ENCODE measurements around the gene C1QL4. TPM values are rescaled to one million over a fixed set of nuclear protein-coding genes. Genes with fewer than 3 reads are reported as not detected.

Gene C1QL4
- total RNA-seq, 3 donors from 2014 or later = 0.33 to 0.44 TPM; not detected in 1

DNA sequence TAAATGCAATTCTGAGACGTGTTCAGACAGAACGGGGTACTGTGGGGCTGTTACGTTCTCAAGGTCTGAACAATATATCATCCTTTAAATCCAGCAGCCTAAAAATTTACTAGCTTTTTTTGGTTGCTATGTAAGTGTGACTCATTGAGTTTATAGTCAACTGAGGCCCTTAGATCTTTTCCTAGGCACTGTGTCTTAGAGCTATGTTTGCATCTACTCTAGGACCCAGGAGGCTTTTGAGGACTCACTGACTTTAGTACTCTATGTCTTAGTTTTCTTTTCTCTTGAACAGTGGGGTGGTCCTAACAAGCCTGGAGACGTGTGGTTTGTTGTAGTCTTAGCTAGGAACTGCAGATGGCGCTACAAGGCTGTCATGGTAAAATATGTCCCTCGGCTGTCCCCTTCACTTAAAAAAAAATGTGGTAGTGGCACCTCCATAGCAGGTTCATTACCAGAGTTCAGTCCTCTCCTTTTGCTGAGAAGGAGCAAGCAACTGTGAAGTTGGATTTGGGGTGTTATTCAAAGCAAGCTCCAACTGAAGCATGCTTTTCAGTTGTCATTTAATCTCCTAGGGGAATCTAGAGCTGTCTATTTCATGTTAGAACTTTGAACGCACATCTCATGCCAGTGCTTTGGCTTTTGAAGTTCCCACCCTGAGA is 21.6 kb upstream of the C1QL4 start:
- Histone ChIP-seq H3K36me3 (no peaks in the 10 kb centered on the region), H3K9me3 (no peaks in the 10 kb centered on the region), H3K4me3 (no peak overlapping the region), H3K27ac (no peak overlapping the region), H3K4me1 (no peaks in the 10 kb centered on the region), H3K27me3 (no peaks in the 10 kb centered on the region)
- intact Hi-C loops (cut with DNase I; ENCODE audit: low total_unique reads) = no loop called here
- no peak for DNase-seq (ENCODE audit: low spot score in 2 of 2)
- TF ChIP-seq, protein P1, sequence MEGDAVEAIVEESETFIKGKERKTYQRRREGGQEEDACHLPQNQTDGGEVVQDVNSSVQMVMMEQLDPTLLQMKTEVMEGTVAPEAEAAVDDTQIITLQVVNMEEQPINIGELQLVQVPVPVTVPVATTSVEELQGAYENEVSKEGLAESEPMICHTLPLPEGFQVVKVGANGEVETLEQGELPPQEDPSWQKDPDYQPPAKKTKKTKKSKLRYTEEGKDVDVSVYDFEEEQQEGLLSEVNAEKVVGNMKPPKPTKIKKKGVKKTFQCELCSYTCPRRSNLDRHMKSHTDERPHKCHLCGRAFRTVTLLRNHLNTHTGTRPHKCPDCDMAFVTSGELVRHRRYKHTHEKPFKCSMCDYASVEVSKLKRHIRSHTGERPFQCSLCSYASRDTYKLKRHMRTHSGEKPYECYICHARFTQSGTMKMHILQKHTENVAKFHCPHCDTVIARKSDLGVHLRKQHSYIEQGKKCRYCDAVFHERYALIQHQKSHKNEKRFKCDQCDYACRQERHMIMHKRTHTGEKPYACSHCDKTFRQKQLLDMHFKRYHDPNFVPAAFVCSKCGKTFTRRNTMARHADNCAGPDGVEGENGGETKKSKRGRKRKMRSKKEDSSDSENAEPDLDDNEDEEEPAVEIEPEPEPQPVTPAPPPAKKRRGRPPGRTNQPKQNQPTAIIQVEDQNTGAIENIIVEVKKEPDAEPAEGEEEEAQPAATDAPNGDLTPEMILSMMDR (IDR thresholded peaks at IDR 0.05) = peak; percentile 13 to 73 (median 73)
- no peak for TF ChIP-seq POLR2A (IDR thresholded peaks at IDR 0.05)
- TF ChIP-seq POLR2AphosphoS5 (IDR thresholded peaks at IDR 0.05) = no peak

DNA sequence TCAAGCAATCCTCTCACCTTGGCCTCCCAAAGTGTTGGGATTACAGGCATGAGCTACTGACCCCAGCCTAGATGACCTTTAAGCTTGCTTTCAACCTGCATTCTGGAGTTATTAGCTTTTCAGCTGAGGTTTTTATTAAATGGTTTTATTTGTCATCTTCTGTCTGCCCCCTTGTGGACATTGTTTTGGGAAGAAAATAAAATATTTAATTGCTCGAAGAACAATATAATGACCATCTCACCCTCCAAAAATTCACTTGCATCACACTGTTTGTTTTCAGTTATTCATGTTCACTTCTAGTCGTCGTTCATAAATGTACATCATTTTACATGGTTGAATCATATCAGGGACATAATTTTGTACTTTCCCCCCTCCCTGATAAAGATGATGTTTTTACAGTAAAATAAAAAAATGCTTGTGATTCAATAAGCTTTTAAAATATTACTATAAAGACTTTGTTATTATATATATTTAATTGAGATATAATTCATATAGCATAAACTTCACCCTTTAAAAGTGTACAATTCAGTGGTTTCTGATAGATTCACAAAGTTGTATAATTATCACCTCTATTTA is 20.2 kb upstream of the C1QL4 start:
- no peak for TF ChIP-seq POLR2A (IDR thresholded peaks at IDR 0.05)
- TF ChIP-seq, protein P1 (IDR thresholded peaks at IDR 0.05) = peak; percentile 21 to 36 (median 27)
- H3K27me3 ChIP-seq = no peaks in the 10 kb centered on the region
- H3K4me3 ChIP-seq = no peak overlapping the region
- no peaks in the 10 kb centered on the region for H3K36me3 ChIP-seq
- H3K9me3 ChIP-seq = no peaks in the 10 kb centered on the region
- intact Hi-C loops (cut with DNase I; ENCODE audit: low total_unique reads) = no loop called here
- H3K27ac ChIP-seq = no peak overlapping the region
- H3K4me1 ChIP-seq = no peaks in the 10 kb centered on the region
- no peak for DNase-seq (ENCODE audit: low spot score in 2 of 2)

DNA sequence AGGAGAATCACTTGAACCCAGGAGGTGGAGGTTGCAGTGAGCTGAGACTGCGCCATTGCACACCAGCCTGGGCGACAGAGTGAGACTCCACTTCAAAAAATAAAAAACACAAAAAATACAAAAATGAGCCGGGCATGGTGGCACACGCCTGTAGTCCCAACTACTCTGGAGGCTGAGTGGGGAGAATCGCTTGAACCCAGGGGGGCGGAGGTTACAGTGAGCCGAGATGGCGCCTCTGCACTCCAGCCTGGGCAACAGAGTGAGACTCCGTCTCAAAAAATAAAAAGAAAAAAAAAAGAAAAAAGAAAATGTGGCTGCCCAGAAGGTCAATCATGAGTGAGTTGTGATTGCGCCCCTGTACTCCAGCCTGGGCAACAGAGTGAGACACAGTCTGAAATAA is 18.9 kb upstream of the C1QL4 start:
- TF ChIP-seq POLR2A (IDR thresholded peaks at IDR 0.05) (no peak), POLR2AphosphoS5 (IDR thresholded peaks at IDR 0.05) (no peak)
- TF ChIP-seq, protein P1 (IDR thresholded peaks at IDR 0.05) = no peak
- Histone ChIP-seq H3K9me3 (no peaks in the 10 kb centered on the region), H3K27me3 (no peaks in the 10 kb centered on the region), H3K4me1 (no peaks in the 10 kb centered on the region), H3K36me3 (no peaks in the 10 kb centered on the region), H3K27ac (no peak overlapping the region), H3K4me3 (no peak overlapping the region)
- intact Hi-C loops (cut with DNase I; ENCODE audit: low total_unique reads) = no loop called here
- no peak for DNase-seq (ENCODE audit: low spot score in 2 of 2)

DNA sequence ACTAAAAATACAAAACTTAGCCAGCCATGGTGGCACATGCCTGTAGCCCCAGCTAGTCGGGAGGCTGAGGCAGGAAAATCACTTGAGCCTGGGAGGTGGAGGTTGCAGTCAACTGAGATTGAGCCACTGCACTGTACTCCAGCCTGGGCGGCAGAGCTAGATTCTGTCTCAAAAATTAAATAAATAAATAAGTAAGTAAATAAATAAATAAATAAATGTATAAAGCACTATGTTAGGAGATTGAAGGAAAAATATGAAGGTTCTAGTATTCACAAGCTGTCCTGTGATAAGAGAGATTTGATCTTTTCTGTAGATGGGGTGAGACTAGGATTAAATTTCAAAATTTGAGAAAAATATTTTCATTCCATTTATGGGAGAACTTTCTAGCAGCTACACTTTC is 15.4 kb upstream of the C1QL4 start:
- H3K9me3 ChIP-seq = no peaks in the 10 kb centered on the region
- H3K27me3 ChIP-seq = peaks cover 0 to 9% of the 10 kb centered on the region in 2 donors
- no peak overlapping the region for H3K4me3 ChIP-seq
- TF ChIP-seq POLR2A (IDR thresholded peaks at IDR 0.05) (no peak), POLR2AphosphoS5 (IDR thresholded peaks at IDR 0.05) (no peak)
- TF ChIP-seq, protein P1 (IDR thresholded peaks at IDR 0.05) = no peak
- no peak for DNase-seq (ENCODE audit: low spot score in 2 of 2)
- no peak overlapping the region for H3K27ac ChIP-seq
- intact Hi-C loops (cut with DNase I; ENCODE audit: low total_unique reads) = no loop called here
- no peaks in the 10 kb centered on the region for H3K36me3 ChIP-seq
- H3K4me1 ChIP-seq = peaks cover 2 to 8% of the 10 kb centered on the region in 2 donors

DNA sequence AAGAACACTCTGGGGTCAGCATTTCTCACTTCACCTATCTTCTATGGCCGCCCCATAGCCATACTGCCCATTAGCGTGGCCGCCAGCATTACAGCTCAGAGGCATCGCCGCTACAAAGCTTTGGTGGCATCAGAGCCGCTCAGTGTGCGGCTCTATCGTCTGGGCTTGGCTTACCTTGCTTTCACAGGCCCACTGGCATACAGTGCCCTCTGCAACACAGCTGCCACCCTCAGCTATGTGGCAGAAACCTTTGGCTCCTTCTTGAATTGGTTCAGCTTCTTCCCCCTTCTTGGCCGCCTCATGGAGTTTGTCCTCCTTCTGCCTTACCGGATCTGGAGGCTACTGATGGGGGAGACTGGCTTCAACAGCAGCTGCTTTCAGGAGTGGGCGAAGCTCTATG is 12.3 kb upstream of the C1QL4 start:
- Histone ChIP-seq H3K9me3 (no peaks in the 10 kb centered on the region), H3K4me3 (no peak overlapping the region), H3K36me3 (no peaks in the 10 kb centered on the region), H3K4me1 (peaks cover 23% of the 10 kb centered on the region in 2 donors), H3K27me3 (peaks cover 11 to 37% of the 10 kb centered on the region in 2 donors), H3K27ac (no peak overlapping the region)
- intact Hi-C loops (cut with DNase I; ENCODE audit: low total_unique reads) = loop anchor here (10.0 kb wide), 1 partner anchor 166 kb away; no protein-coding TSS in a partner anchor
- no peak for DNase-seq (ENCODE audit: low spot score in 2 of 2)
- TF ChIP-seq POLR2A (IDR thresholded peaks at IDR 0.05) (no peak), POLR2AphosphoS5 (IDR thresholded peaks at IDR 0.05) (no peak)
- TF ChIP-seq, protein P1 (IDR thresholded peaks at IDR 0.05) = no peak
